Measurements from ENCODE around the gene HOXA6. TPM values are rescaled to one million over a fixed set of nuclear protein-coding genes. Genes with fewer than 3 reads are reported as not detected.

Gene HOXA6
- total RNA-seq, 4 donors from 2014 or later, result 11.1 to 30.9 (median 18.7) TPM

- TF ChIP-seq EP300 (IDR thresholded peaks at IDR 0.05) (no peak), POLR2A (IDR thresholded peaks at IDR 0.05) (no peak)
- TF ChIP-seq, protein P1, sequence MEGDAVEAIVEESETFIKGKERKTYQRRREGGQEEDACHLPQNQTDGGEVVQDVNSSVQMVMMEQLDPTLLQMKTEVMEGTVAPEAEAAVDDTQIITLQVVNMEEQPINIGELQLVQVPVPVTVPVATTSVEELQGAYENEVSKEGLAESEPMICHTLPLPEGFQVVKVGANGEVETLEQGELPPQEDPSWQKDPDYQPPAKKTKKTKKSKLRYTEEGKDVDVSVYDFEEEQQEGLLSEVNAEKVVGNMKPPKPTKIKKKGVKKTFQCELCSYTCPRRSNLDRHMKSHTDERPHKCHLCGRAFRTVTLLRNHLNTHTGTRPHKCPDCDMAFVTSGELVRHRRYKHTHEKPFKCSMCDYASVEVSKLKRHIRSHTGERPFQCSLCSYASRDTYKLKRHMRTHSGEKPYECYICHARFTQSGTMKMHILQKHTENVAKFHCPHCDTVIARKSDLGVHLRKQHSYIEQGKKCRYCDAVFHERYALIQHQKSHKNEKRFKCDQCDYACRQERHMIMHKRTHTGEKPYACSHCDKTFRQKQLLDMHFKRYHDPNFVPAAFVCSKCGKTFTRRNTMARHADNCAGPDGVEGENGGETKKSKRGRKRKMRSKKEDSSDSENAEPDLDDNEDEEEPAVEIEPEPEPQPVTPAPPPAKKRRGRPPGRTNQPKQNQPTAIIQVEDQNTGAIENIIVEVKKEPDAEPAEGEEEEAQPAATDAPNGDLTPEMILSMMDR (IDR thresholded peaks at IDR 0.05), result no peak
- H3K27me3 ChIP-seq, result peaks cover 0 to 98% of the 10 kb centered on the region in 2 donors
- H3K4me3 ChIP-seq, result peak overlapping the region in 3 of 4 donors; percentile 11 to 61 (median 43)
- H3K36me3 ChIP-seq, result no peaks in the 10 kb centered on the region
- 12 to 50% methylated on average over 22 to 24 of the region's 24 CpGs for WGBS, 2 donors
- peaks cover 0 to 58% (median 42%) of the 10 kb centered on the region in 4 donors for H3K4me1 ChIP-seq
- H3K27ac ChIP-seq, result peak overlapping the region in 3 of 4 donors; percentile 63 to 87 (median 81)
- no peaks in the 10 kb centered on the region for H3K9me3 ChIP-seq
- peak in 1 of 2 donors; percentile 17 for DNase-seq (ENCODE audit: low spot score in 2 of 2)
Measured at GRCh38 chr7:27185854-27186667, 38.5 kb upstream of the HOXA6 start.

DNA sequence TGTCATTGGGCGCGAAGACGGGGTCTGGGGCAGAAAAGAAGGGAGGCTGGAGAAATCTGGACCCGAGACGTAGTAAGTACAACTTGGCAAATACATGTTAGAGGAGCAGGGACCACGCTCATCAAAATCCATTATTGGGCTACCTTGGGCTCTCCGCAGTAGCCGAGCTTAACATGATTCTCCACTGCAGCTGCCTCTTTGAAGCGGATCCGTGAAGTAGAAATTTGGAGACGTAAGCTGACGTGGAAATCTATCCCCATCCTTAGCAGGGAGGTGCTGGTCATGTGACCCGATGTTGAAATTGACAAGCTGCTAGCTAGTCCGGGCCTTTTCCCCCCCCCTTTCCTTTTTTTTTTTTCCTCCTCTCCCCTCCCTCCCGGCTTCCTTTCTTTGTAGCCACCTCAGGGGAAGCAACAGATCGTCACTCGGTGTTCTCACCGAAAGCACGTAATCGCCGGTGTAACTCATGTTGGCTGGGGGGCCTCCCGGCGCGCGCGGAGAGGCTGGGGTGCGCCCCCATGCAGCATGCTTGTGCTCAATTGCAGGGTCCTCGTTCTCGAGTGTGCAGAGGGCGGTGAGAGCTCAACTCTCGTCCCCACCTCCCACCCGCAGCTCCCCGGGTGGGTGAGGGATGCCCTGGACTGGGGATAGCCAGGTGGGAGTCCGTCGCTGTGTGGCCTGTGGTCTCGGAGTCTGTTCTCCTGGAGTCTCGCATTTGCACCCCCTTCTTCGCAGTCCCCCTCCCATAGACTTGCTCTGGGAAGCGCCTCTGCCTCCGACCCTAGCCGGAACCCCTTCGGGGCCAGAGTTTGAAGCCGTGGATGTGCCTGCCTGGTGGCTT is 37.7 kb upstream of the HOXA6 start, which contains the start of gene HOXA11:
Gene HOXA11 (minus strand): TSS at position 220 of the 841 bp plus-strand sequence. CDS start 88 bp downstream, at position 132.
- H3K27ac ChIP-seq, result peak within 1 kb of the TSS; percentile 62 to 87 (median 77)
- peaks cover 0 to 98% of the 10 kb centered on the region in 2 donors for H3K27me3 ChIP-seq
- TF ChIP-seq EP300 (IDR thresholded peaks at IDR 0.05) (peak in 1 of 2 donors; percentile 87), POLR2A (IDR thresholded peaks at IDR 0.05) (peak; percentile 29 to 67)
- TF ChIP-seq, protein P1 (IDR thresholded peaks at IDR 0.05), result no peak
- H3K36me3 ChIP-seq, result no peaks in the 10 kb centered on the region
- DNase-seq (ENCODE audit: low spot score in 2 of 2), result peak; percentile 71 to 85
- peaks cover 0 to 60% (median 42%) of the 10 kb centered on the region in 4 donors for H3K4me1 ChIP-seq
- WGBS, 2 donors, result 4 to 14% methylated on average over 34 to 36 of the region's 43 CpGs
- H3K4me3 ChIP-seq, result peak within 1 kb of the TSS; percentile 30 to 61 (median 45)
- H3K9me3 ChIP-seq, result no peaks in the 10 kb centered on the region

DNA sequence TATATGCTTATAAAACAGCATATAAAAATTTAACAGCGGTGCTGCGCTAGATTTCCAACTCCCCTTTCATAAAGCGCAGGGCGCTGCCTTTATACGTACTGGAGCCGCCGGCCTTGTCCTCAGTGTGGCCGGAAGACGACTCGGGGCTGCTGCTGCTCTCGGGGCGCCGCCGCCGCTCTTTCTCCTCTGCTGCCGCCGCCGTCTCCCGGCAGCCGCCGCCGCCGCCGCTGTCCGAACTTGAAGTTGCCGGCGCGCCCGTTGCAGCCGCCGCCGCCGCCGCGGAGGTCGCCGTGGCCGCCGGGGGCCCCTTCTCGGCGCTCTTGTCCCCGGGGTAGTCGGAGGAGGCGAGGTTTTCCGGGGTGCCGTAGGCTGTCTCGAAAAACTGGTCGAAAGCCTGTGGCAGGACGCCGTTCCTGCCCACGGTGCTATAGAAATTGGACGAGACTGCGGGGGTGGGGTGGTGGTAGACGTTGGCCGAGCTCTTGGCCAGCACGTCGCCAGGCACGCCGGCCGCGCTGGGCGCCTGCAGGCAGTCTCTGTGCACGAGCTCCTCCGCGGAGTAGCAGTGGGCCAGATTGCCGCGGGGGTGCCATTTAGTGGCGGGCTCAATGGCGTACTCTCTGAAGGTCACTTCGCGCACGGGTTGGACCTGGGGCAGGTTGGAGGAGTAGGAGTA is 36.9 kb upstream of the HOXA6 start:
- Histone ChIP-seq H3K4me1 (peaks cover 0 to 67% (median 44%) of the 10 kb centered on the region in 4 donors), H3K9me3 (no peaks in the 10 kb centered on the region), H3K36me3 (no peaks in the 10 kb centered on the region), H3K4me3 (peak overlapping the region; percentile 30 to 61 (median 45)), H3K27ac (peak overlapping the region; percentile 62 to 81 (median 76)), H3K27me3 (peaks cover 0 to 98% of the 10 kb centered on the region in 2 donors)
- WGBS, 2 donors, result 3 to 4% methylated on average over 19 to 48 of the region's 72 CpGs
- no peak for TF ChIP-seq EP300 (IDR thresholded peaks at IDR 0.05)
- TF ChIP-seq, protein P1 (IDR thresholded peaks at IDR 0.05), result peak in 1 of 5 experiments; percentile 7
- peak in 1 of 2 donors; percentile 22 for DNase-seq (ENCODE audit: low spot score in 2 of 2)

GRCh38 chr7:27183682-27184336 is 36.2 kb upstream of the HOXA6 start:
- Histone ChIP-seq H3K27me3 (peaks cover 0 to 98% of the 10 kb centered on the region in 2 donors), H3K4me3 (peak overlapping the region; percentile 30 to 61 (median 45)), H3K27ac (peak overlapping the region in 3 of 4 donors; percentile 73 to 81 (median 78)), H3K4me1 (peaks cover 0 to 64% (median 38%) of the 10 kb centered on the region in 4 donors), H3K36me3 (no peaks in the 10 kb centered on the region), H3K9me3 (no peaks in the 10 kb centered on the region)
- peak in 1 of 2 donors; percentile 15 for DNase-seq (ENCODE audit: low spot score in 2 of 2)
- TF ChIP-seq POLR2A (IDR thresholded peaks at IDR 0.05) (no peak), EP300 (IDR thresholded peaks at IDR 0.05) (peak in 1 of 2 donors; percentile 41)
- 2 to 3% methylated on average over 29 to 30 of the region's 30 CpGs for WGBS, 2 donors
